HepG2 (cell line): Measurements from ENCODE around the gene PRM2. TPM values are rescaled to one million over a fixed set of nuclear protein-coding genes. Genes with fewer than 3 reads are reported as not detected.

Experiments
- EHMT2 ChIP-seq: fragments of 200-600 bp; sonication (generic); IDR thresholded peaks from 2 replicates; pipeline ENCODE4 v1.7.0; 2017; ENCODE audit warnings: antibody characterized with exemption, low read depth, low read length, borderline replicate concordance
- HMG20B ChIP-seq: conservative IDR thresholded peaks from 2 replicates; pipeline ENCODE4 v1.6.1; 2016; ENCODE audit warnings: missing genetic modification reagents, missing compliant biosample characterization
- IRF2 ChIP-seq: IDR thresholded peaks from 2 replicates; pipeline ENCODE4 v1.6.1; 2018; ENCODE audit warnings: missing genetic modification reagents, missing compliant biosample characterization
- PHF21A ChIP-seq: sonication (generic); formaldehyde crosslinking; IDR thresholded peaks from 2 replicates; pipeline ENCODE4 v1.5.0; 2020; ENCODE audit warnings: mild to moderate bottlenecking, missing genetic modification reagents
- PLRG1 ChIP-seq: fragments of 450-650 bp; conservative IDR thresholded peaks from 2 replicates; pipeline ENCODE4 v1.6.1; 2016
- ZMYM3 ChIP-seq: sonication (generic); formaldehyde crosslinking; IDR thresholded peaks from 2 replicates; pipeline ENCODE4 v1.5.1; 2020; ENCODE audit warnings: mild to moderate bottlenecking, missing genetic modification reagents
- ZNF274 ChIP-seq: sonication (generic); formaldehyde crosslinking; IDR thresholded peaks from 2 replicates; pipeline ENCODE4 v1.5.1; 2020; ENCODE audit warnings: mild to moderate bottlenecking, missing genetic modification reagents
- ZNF30 ChIP-seq: sonication (generic); formaldehyde crosslinking; IDR thresholded peaks from 2 replicates; pipeline ENCODE4 v1.5.0; 2020; ENCODE audit warnings: mild to moderate bottlenecking, missing genetic modification reagents
- ZNF564 ChIP-seq: sonication (generic); formaldehyde crosslinking; IDR thresholded peaks from 2 replicates; pipeline ENCODE4 v1.8.1; 2023; ENCODE audit warnings: mild to moderate bottlenecking, missing genetic modification reagents
- ZNF761 ChIP-seq: sonication (generic); formaldehyde crosslinking; conservative IDR thresholded peaks from 2 replicates; pipeline ENCODE4 v1.4.0; 2020; ENCODE audit warnings: mild to moderate bottlenecking, missing genetic modification reagents
- polyA plus RNA-seq, 8 experiments: library from polyadenylated mRNA; depleted of rRNA in 3 of 8; stranded (reverse) in 7 of 8; unstranded in 1 of 8; fragments of >200 nt; fragmentation: Illumina TruSeq in 4 of 8; extraction: Trizol in 4 of 8; gene quantifications; 2 replicates each; pipeline versions ENCODE4 v1.2.1 to v1.2.3, GENCODE V29; 2011 to 2016; ENCODE audit warnings: low read depth in 4 of 8, missing spikeins in 1 of 8, mixed read lengths in 1 of 8; ENCODE audit not compliant: insufficient read depth in 1 of 8
- total RNA-seq, 5 experiments: library from RNA; depleted of rRNA; stranded (reverse); fragments of >200 nt; fragmentation: Illumina TruSeq; extraction: Trizol; gene quantifications; 2 replicates each; pipeline ENCODE4 v1.2.3, GENCODE V29; 2016; ENCODE audit warnings: low read depth in 1 of 5
- TF ChIP-seq, protein P1 (sequence below), 2 experiments: fragments of 450-650 bp in 1 of 2; sonication (generic) in 1 of 2; formaldehyde crosslinking in 1 of 2; IDR thresholded peaks; 2 replicates each; pipeline versions ENCODE4 v1.6.1 to v1.8.0; 2016 to 2022; ENCODE audit warnings: antibody characterized with exemption in 1 of 2, mild to moderate bottlenecking in 1 of 2, missing genetic modification reagents in 1 of 2
- TF ChIP-seq, protein P2 (sequence below): sonication (generic); formaldehyde crosslinking; IDR thresholded peaks from 2 replicates; pipeline ENCODE4 v1.5.0; 2020; ENCODE audit warnings: mild to moderate bottlenecking, missing genetic modification reagents
- TF ChIP-seq, protein P3 (sequence below): sonication (generic); formaldehyde crosslinking; IDR thresholded peaks from 2 replicates; pipeline ENCODE4 v1.4.0; 2020; ENCODE audit warnings: mild to moderate bottlenecking, low read depth, missing genetic modification reagents

PRM2 gene
- total and polyA plus RNA-seq, 2 of the 13 experiments (the other 11 are each of a cell fraction or from before 2014, with no cell fraction given), result 0.54 TPM; not detected in 1

DNA sequence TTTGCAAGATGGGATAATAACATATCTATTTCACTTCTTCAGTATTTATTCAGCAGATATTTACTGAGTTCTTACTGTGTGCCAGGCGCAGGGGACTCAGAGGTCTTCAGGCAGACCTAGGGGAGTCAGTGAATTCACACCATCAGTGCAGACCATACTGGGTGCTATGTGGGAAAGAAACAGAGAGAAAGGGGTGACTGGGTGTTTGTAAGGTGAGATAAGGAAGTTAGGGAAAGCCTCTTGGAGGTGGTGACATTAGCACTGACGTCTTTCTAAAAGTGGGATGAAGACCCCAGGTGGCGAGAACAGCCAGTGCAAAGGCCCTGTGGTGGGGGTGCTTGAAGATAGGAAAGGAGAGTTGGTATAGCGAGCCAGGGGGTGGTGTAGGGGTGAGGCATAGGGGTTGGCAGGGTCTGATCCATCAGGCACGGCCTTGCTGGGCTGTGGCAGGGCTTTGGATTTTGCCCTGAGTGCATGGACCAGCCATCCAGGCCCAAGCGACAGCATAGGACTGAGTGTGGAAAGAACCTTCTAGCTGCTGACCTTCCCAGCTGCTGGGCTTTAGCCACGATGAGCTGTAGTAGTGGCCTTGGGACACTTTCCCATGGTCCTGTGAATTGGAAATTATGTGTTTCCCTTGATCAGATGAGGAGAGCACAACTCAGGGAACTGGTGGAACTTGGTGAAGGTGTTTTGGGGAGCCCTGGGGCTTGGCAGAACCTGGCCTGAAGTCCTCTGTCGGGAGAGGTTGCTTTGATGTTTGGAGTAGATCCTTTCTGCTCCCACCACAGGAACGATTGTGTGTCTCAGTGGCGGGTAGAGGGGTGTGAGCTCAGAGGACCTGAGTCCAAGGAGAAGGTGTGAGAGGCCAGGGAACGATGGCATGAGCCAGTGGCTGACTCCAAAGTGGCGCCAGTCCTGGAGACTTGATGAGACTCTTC is 16.4 kb downstream of the PRM2 start (continued):
- TF ChIP-seq, protein P1, sequence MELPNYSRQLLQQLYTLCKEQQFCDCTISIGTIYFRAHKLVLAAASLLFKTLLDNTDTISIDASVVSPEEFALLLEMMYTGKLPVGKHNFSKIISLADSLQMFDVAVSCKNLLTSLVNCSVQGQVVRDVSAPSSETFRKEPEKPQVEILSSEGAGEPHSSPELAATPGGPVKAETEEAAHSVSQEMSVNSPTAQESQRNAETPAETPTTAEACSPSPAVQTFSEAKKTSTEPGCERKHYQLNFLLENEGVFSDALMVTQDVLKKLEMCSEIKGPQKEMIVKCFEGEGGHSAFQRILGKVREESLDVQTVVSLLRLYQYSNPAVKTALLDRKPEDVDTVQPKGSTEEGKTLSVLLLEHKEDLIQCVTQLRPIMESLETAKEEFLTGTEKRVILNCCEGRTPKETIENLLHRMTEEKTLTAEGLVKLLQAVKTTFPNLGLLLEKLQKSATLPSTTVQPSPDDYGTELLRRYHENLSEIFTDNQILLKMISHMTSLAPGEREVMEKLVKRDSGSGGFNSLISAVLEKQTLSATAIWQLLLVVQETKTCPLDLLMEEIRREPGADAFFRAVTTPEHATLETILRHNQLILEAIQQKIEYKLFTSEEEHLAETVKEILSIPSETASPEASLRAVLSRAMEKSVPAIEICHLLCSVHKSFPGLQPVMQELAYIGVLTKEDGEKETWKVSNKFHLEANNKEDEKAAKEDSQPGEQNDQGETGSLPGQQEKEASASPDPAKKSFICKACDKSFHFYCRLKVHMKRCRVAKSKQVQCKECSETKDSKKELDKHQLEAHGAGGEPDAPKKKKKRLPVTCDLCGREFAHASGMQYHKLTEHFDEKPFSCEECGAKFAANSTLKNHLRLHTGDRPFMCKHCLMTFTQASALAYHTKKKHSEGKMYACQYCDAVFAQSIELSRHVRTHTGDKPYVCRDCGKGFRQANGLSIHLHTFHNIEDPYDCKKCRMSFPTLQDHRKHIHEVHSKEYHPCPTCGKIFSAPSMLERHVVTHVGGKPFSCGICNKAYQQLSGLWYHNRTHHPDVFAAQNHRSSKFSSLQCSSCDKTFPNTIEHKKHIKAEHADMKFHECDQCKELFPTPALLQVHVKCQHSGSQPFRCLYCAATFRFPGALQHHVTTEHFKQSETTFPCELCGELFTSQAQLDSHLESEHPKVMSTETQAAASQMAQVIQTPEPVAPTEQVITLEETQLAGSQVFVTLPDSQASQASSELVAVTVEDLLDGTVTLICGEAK (IDR thresholded peaks at IDR 0.05), result no peak
- TF ChIP-seq, protein P1 (CRISPR knock-in tag; IDR thresholded peaks at IDR 0.05), result peak; percentile 60; the same call in 1 of the 2 replicates
- TF ChIP-seq ZMYM3 (CRISPR knock-in tag), result peak; percentile 99
- no peak for TF ChIP-seq ZNF564 (CRISPR knock-in tag)
- no peak for TF ChIP-seq ZNF30
- TF ChIP-seq, protein P2, sequence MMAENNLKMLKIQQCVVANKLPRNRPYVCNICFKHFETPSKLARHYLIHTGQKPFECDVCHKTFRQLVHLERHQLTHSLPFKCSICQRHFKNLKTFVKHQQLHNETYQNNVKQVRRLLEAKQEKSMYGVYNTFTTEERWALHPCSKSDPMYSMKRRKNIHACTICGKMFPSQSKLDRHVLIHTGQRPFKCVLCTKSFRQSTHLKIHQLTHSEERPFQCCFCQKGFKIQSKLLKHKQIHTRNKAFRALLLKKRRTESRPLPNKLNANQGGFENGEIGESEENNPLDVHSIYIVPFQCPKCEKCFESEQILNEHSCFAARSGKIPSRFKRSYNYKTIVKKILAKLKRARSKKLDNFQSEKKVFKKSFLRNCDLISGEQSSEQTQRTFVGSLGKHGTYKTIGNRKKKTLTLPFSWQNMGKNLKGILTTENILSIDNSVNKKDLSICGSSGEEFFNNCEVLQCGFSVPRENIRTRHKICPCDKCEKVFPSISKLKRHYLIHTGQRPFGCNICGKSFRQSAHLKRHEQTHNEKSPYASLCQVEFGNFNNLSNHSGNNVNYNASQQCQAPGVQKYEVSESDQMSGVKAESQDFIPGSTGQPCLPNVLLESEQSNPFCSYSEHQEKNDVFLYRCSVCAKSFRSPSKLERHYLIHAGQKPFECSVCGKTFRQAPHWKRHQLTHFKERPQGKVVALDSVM (CRISPR knock-in tag), result no peak
- TF ChIP-seq PLRG1, result no peak
- TF ChIP-seq PHF21A (CRISPR knock-in tag), result peak; percentile 47; the same call in 1 of the 2 replicates
- 0 out of 2 replicates have a peak, but pooled peaks have one; percentile 45 for TF ChIP-seq ZNF761 (CRISPR knock-in tag)
- TF ChIP-seq EHMT2, result no peak
- TF ChIP-seq HMG20B, result no peak
- TF ChIP-seq, protein P3, sequence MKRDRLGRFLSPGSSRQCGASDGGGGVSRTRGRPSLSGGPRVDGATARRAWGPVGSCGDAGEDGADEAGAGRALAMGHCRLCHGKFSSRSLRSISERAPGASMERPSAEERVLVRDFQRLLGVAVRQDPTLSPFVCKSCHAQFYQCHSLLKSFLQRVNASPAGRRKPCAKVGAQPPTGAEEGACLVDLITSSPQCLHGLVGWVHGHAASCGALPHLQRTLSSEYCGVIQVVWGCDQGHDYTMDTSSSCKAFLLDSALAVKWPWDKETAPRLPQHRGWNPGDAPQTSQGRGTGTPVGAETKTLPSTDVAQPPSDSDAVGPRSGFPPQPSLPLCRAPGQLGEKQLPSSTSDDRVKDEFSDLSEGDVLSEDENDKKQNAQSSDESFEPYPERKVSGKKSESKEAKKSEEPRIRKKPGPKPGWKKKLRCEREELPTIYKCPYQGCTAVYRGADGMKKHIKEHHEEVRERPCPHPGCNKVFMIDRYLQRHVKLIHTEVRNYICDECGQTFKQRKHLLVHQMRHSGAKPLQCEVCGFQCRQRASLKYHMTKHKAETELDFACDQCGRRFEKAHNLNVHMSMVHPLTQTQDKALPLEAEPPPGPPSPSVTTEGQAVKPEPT (CRISPR knock-in tag), result 0 out of 2 replicates have a peak, but pooled peaks have one; percentile 67
- no peak for TF ChIP-seq IRF2 (CRISPR knock-in tag)
- no peak for TF ChIP-seq ZNF274
